Measurements from ENCODE around the gene DNHD1.

DNHD1 gene

GRCh38 chr11:6602096-6602940 lies 105.2 kb downstream of the DNHD1 start:
- DNase-seq (ENCODE audit: low read depth, low spot score), result no peak
- TF ChIP-seq CTCF (IDR thresholded peaks at IDR 0.05; ENCODE audit: insufficient read depth, low read length, missing control alignments), result no peak
- peak overlapping the region; percentile 97 for H3K4me3 ChIP-seq (ENCODE audit: low read depth, low read length)
- ChIA-PET POLR2A (interaction anchor here (1.1 to 1.2 kb wide), 2 partner anchors 10 to 121 kb away, joined by 4 read pairs; partner anchors contain the start of genes ARFIP2, TAF10 and TIMM10B), CTCF (interaction anchor here (0.7 to 1.3 kb wide), 6 partner anchors 10 to 80 kb away, joined by 3 to 5 read pairs (median 3); no protein-coding TSS in a partner anchor)

GRCh38 chr11:6603287-6604080 lies 106.4 kb downstream of the DNHD1 start, which contains the start of the genes ILK and RRP8:
Gene ILK (plus strand): TSS chr11:6603774. CDS start chr11:6604272, 498 bp downstream.
Gene RRP8 (minus strand): TSS chr11:6603616. CDS start chr11:6603502, 114 bp downstream.
- peak within 1 kb of the TSS; percentile 97 for H3K4me3 ChIP-seq (ENCODE audit: low read depth, low read length)
- POLR2A ChIA-PET, result interaction anchor here (0.8 to 1.2 kb wide), 5 partner anchors 8 to 122 kb away, joined by 3 to 4 read pairs (median 4); partner anchors contain the start of genes ARFIP2, TAF10 and TIMM10B
- TF ChIP-seq CTCF (IDR thresholded peaks at IDR 0.05; ENCODE audit: insufficient read depth, low read length, missing control alignments), result no peak
- no peak for DNase-seq (ENCODE audit: low read depth, low spot score)
- CTCF ChIA-PET, result interaction anchor here (0.7 to 4.4 kb wide), 11 partner anchors 10 to 240 kb away, joined by 3 to 19 read pairs (median 4); no protein-coding TSS in a partner anchor

- no peak for DNase-seq (ENCODE audit: low read depth, low spot score)
- ChIA-PET POLR2A (interaction anchor here (0.7 to 1.0 kb wide), 5 partner anchors 13 to 123 kb away, joined by 3 to 4 read pairs (median 3); partner anchors contain the start of genes ARFIP2, TIMM10B and TPP1), CTCF (interaction anchor here (0.9 to 4.4 kb wide), 16 partner anchors 9 to 241 kb away, joined by 3 to 19 read pairs (median 4); partner anchors contain the start of genes MRPL17 and TPP1)
- TF ChIP-seq CTCF (IDR thresholded peaks at IDR 0.05; ENCODE audit: insufficient read depth, low read length, missing control alignments), result peak; percentile 32
- H3K4me3 ChIP-seq (ENCODE audit: low read depth, low read length), result peak overlapping the region; percentile 97
Observed at GRCh38 chr11:6604081-6604626, 107.1 kb downstream of the DNHD1 start.

- TF ChIP-seq CTCF (IDR thresholded peaks at IDR 0.05; ENCODE audit: insufficient read depth, low read length, missing control alignments), result no peak
- DNase-seq (ENCODE audit: low read depth, low spot score), result no peak
- POLR2A ChIA-PET, result interaction anchor here (0.7 to 1.0 kb wide), 3 partner anchors 14 to 124 kb away, joined by 3 to 4 read pairs (median 4); partner anchors contain the start of genes ARFIP2, TIMM10B and TPP1
- peak overlapping the region; percentile 97 for H3K4me3 ChIP-seq (ENCODE audit: low read depth, low read length)
- CTCF ChIA-PET, result interaction anchor here (0.6 to 4.4 kb wide), 18 partner anchors 8 to 1043 kb away, joined by 3 to 19 read pairs (median 4); partner anchors contain the start of genes MRPL17 and TPP1
Observed at GRCh38 chr11:6604790-6605189, 107.7 kb downstream of the DNHD1 start.

GRCh38 chr11:6606471-6607189 lies 109.5 kb downstream of the DNHD1 start:
- peak; percentile 68 for DNase-seq (ENCODE audit: low read depth, low spot score)
- no peak for TF ChIP-seq CTCF (IDR thresholded peaks at IDR 0.05; ENCODE audit: insufficient read depth, low read length, missing control alignments)
- H3K4me3 ChIP-seq (ENCODE audit: low read depth, low read length), result peak overlapping the region; percentile 40
- POLR2A ChIA-PET, result interaction anchor here (0.6 to 1.2 kb wide), 5 partner anchors 12 to 227 kb away, joined by 3 to 9 read pairs (median 3); partner anchors contain the start of genes MRPL17 and TPP1
- CTCF ChIA-PET, result interaction anchor here (1.4 to 4.4 kb wide), 7 partner anchors 12 to 229 kb away, joined by 3 to 19 read pairs (median 4); partner anchors contain the start of genes MRPL17 and TPP1

Measured in AG04449 (cell line).